ENCODE data around the gene NEB. TPM values are rescaled to one million over a fixed set of nuclear protein-coding genes. Genes with fewer than 3 reads are reported as not detected.

Gene NEB
- total RNA-seq, 2 experiments from 2014 or later = 0.05 to 0.14 TPM

DNA sequence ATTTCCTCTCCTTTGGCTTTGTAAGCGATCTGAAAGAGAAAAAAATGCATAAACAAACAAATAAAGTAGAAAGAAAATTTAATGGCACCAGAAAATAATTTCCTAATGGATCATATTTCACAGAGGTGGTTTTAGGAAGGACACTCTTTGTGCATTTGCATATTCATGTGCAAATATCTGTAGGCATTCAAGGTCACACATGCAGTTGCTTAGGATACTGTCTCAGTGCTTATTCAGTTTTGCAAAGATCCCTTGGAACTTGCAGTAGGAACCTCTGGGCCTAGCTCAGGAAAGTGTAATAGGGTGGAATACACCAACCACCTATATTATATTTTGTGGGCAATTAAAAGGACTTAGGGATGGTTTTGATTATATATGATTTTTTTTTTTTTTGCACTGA, 54.3 kb downstream of the NEB start:
- Mint-ChIP-seq H3K27me3 (no peaks in the 10 kb centered on the region), H3K4me1 (ENCODE audit: low read depth) (no peaks in the 10 kb centered on the region)

DNA sequence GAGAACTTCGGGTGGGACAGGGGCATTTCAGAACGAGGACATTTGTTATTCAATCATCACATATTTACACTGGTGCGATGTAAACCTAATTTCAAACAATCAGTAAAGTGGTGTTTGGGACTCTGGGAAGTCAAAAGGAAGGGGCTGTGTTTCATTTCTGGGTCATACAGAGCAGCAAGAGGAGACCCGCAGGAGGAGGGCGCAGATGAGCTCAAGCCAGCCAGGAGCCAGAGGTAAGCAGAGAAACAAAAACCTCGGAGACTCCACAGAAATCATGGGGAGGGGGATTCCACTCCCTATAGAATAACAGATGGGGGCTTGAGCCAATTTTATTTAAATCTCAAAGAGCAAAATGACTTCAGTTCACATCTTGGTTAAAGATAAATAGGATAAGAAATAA, 55.4 kb downstream of the NEB start:
- H3K36me3 Mint-ChIP-seq = peaks cover 2% of the 10 kb centered on the region
- no peak for DNase-seq
- intact Hi-C loops (cut with micrococcal nuclease) = no loop called here
- H3K4me1 Mint-ChIP-seq (ENCODE audit: low read depth) = no peaks in the 10 kb centered on the region
- H3K9me3 Mint-ChIP-seq = no peaks in the 10 kb centered on the region
- no peak overlapping the region for H3K27ac Mint-ChIP-seq
- no peak overlapping the region for H3K4me3 Mint-ChIP-seq
- no peaks in the 10 kb centered on the region for H3K27me3 Mint-ChIP-seq
- ChIA-PET POLR2A (no interaction called here), CTCF (no interaction called here)

More for the DNA sequence above, 54.3 kb downstream of the NEB start:
- Mint-ChIP-seq H3K4me3 (no peak overlapping the region), H3K27ac (no peak overlapping the region), H3K9me3 (no peaks in the 10 kb centered on the region), H3K36me3 (peaks cover 2% of the 10 kb centered on the region)
- no peak for DNase-seq
- ChIA-PET POLR2A (no interaction called here), CTCF (no interaction called here)
- intact Hi-C loops (cut with micrococcal nuclease) = no loop called here

DNA sequence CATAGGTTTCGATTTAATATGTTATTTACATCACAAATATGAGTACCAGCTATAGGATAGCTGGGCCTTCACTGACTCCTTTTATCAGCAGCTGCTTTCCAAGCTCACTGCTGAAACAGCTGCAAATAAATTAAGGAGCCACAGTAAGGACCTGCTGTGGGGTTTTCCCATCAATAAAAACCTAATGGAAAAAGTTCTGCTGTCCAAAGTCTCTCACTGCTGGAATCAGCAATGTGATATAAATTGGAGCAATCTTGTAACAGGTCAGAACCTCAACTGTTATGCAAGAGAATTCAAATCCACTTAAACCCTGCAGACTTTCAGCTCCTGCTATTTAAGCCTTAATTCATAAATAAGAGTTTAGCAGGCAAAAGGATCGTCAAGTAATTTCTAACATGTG, 61.3 kb downstream of the NEB start:
- no peak overlapping the region for H3K27ac Mint-ChIP-seq
- H3K4me3 Mint-ChIP-seq = no peak overlapping the region
- H3K9me3 Mint-ChIP-seq = no peaks in the 10 kb centered on the region
- no peaks in the 10 kb centered on the region for H3K27me3 Mint-ChIP-seq
- CTCF ChIA-PET = no interaction called here
- peaks cover 12% of the 10 kb centered on the region for H3K4me1 Mint-ChIP-seq (ENCODE audit: low read depth)
- peaks cover 2% of the 10 kb centered on the region for H3K36me3 Mint-ChIP-seq
- intact Hi-C loops (cut with micrococcal nuclease) = no loop called here
- POLR2A ChIA-PET = no interaction called here
- DNase-seq = no peak

DNA sequence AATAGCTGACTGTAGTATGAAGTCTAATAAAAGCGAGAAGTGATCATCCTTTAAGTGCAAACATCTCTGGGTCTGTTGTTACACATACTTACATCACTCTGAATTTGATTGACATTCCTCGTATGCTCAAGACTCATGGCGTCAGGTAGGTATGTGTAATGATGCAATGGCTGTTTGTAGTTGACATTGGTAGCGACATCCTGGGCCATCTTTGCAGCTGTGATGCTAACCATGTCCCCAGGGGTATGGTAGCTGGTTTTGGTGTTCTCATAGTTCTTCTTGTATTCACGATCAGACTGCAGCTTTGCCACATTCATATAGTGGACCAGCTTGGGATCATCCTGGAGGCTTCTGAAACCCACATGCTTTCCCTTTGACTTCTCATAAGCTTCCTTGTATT, 62.0 kb downstream of the NEB start:
- POLR2A ChIA-PET = no interaction called here
- no peaks in the 10 kb centered on the region for H3K36me3 Mint-ChIP-seq
- intact Hi-C loops (cut with micrococcal nuclease) = no loop called here
- no peak overlapping the region for H3K4me3 Mint-ChIP-seq
- no peaks in the 10 kb centered on the region for H3K27me3 Mint-ChIP-seq
- CTCF ChIA-PET = no interaction called here
- peaks cover 12% of the 10 kb centered on the region for H3K4me1 Mint-ChIP-seq (ENCODE audit: low read depth)
- H3K9me3 Mint-ChIP-seq = no peaks in the 10 kb centered on the region
- DNase-seq = no peak
- H3K27ac Mint-ChIP-seq = no peak overlapping the region

DNA sequence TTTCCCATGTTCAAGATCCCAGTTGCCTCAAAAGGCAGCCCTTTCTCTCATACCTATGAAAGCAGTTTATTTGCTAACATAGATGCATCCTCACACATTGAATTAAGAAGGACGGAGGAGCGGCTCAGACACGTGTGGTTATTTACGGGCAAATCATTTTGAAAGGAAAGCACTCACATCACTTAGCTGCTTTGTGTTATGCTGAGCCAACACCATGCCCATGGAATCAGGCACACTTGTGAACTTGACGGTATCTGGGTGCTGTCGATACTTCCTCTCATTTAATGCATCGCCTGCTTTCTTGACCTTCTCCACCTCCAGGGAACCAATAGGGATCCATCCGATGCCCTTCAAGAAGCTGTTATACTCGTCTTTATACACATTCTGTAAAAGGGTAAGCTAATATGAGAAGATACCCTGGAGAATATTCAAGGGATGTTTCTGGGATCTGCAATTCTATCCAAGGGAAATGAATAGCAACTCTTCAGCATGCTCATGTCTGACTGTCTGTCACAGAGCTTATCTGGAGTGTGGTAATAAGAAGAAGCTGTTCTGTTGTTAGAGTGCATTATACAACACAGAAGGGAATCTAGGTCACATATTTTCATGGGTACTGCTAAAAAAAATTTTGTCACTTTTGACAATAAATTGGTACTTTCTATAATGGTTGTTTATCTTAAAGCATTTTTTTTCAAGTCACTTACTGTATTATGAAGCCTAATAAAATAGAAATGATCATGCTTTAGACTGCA, 63.3 kb downstream of the NEB start:
- Mint-ChIP-seq H3K27ac (no peak overlapping the region), H3K9me3 (no peaks in the 10 kb centered on the region), H3K36me3 (no peaks in the 10 kb centered on the region), H3K4me1 (ENCODE audit: low read depth) (peaks cover 12% of the 10 kb centered on the region), H3K4me3 (no peak overlapping the region), H3K27me3 (no peaks in the 10 kb centered on the region)
- no peak for DNase-seq
- ChIA-PET CTCF (no interaction called here), POLR2A (interaction anchor here (1.0 kb wide), 1 partner anchor 155 kb away, joined by 3 read pairs; no protein-coding TSS in a partner anchor)
- intact Hi-C loops (cut with micrococcal nuclease) = no loop called here

DNA sequence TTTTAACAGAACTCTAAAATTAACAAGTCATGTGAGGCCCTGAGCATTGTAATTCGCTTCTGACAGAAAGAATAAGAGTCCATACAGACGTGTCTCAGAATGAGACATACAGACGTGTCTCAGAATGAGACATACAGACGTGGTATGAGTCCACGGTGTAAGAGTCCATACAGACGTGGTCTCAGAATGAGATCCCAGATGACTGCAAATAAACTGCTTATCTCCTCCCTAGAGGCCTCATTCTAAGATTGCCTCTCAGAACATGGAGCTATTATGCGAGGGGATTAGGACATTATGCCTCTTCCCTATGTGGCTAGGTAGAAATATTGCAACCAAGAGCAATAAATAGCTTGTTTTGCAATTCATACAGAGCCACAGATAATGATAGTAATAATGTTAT, 63.9 kb downstream of the NEB start:
- ChIA-PET CTCF (interaction anchor here (0.9 kb wide), 1 partner anchor 355 kb away, joined by 4 read pairs; no protein-coding TSS in a partner anchor), POLR2A (interaction anchor here (1.0 kb wide), 1 partner anchor 155 kb away, joined by 3 read pairs; no protein-coding TSS in a partner anchor)
- no peak for DNase-seq
- Mint-ChIP-seq H3K4me1 (ENCODE audit: low read depth) (peaks cover 12% of the 10 kb centered on the region), H3K36me3 (no peaks in the 10 kb centered on the region), H3K27me3 (no peaks in the 10 kb centered on the region), H3K27ac (no peak overlapping the region), H3K9me3 (no peaks in the 10 kb centered on the region), H3K4me3 (no peak overlapping the region)
- intact Hi-C loops (cut with micrococcal nuclease) = no loop called here

DNA sequence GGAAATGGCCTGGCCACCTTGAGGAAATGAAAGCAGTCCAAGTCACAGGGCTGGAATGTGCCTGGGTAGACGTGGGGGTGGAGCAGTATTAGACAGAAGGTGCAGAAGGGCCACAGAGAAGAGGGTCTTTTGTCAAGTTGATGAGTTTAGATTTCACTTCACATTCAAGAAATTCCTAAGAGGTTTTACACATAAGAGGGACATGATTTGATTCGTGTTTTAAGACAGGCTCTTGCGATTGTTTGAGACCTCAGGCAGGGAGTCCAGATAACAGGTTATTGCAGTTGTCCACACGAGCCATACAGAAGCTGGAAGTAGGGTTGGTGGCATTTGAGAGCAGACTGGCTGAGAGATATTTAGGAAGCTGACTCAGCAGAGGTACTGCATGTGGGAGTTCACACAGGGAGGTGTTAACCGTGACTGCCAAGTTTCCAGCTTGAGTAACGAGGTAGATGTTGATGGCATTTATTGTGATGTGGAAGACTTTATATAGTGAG, 64.6 kb downstream of the NEB start:
- Mint-ChIP-seq H3K9me3 (no peaks in the 10 kb centered on the region), H3K36me3 (no peaks in the 10 kb centered on the region), H3K27me3 (no peaks in the 10 kb centered on the region), H3K4me3 (no peak overlapping the region), H3K4me1 (ENCODE audit: low read depth) (peaks cover 12% of the 10 kb centered on the region), H3K27ac (no peak overlapping the region)
- ChIA-PET POLR2A (no interaction called here), CTCF (interaction anchor here (0.9 kb wide), 1 partner anchor 356 kb away, joined by 4 read pairs; no protein-coding TSS in a partner anchor)
- peak; percentile 31 for DNase-seq
- intact Hi-C loops (cut with micrococcal nuclease) = loop anchor here (2.0 kb wide), 1 partner anchor 33 kb away; no protein-coding TSS in a partner anchor

DNA sequence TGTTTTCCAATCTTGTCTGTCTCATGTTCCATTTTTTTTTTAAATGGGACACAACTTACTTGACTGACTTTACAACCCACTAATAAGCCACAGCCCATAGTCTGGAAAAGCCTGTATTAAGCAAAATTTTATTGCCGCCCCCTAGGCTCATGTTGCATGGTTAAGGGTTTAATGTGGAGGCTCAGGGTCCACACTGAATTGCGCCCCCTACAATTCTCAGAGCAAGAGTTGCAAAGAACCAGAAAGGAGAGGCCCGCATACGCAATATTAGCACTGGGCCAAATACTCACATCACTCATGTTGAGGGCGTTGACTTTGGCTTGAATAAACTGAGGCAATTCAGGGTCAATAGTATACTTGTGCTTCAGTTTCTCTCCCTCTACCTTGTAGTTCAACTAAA, 65.5 kb downstream of the NEB start:
- ChIA-PET POLR2A (no interaction called here), CTCF (no interaction called here)
- DNase-seq = no peak
- H3K27me3 Mint-ChIP-seq = no peaks in the 10 kb centered on the region
- no peaks in the 10 kb centered on the region for H3K9me3 Mint-ChIP-seq
- H3K4me1 Mint-ChIP-seq (ENCODE audit: low read depth) = peaks cover 12% of the 10 kb centered on the region
- H3K4me3 Mint-ChIP-seq = no peak overlapping the region
- no peak overlapping the region for H3K27ac Mint-ChIP-seq
- H3K36me3 Mint-ChIP-seq = no peaks in the 10 kb centered on the region
- intact Hi-C loops (cut with micrococcal nuclease) = loop anchor here (2.0 kb wide), 1 partner anchor 32 kb away; no protein-coding TSS in a partner anchor

DNA sequence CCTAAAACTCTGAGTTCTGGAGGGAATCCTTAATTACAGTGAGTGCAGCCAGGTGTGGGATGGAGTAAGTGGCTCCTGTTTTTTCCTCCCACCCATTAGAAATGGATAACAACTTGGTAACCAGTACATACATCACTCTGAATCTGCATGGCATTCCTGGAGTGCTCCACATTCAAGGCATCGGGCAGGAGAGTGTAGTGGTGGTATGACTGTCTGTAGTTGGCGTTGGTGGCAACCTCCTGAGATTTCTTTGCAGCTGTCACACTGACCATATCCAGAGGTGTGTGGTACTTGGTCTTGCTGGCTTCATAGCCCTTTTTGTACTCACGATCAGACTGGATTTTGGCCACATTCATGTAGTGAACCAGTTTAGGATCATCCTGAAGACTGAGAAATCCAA, 68.3 kb downstream of the NEB start:
- CTCF ChIA-PET = no interaction called here
- Mint-ChIP-seq H3K4me3 (no peak overlapping the region), H3K9me3 (no peaks in the 10 kb centered on the region), H3K27me3 (no peaks in the 10 kb centered on the region), H3K4me1 (ENCODE audit: low read depth) (peaks cover 12% of the 10 kb centered on the region), H3K36me3 (no peaks in the 10 kb centered on the region), H3K27ac (no peak overlapping the region)
- POLR2A ChIA-PET = no interaction called here
- no peak for DNase-seq
- intact Hi-C loops (cut with micrococcal nuclease) = no loop called here

DNA sequence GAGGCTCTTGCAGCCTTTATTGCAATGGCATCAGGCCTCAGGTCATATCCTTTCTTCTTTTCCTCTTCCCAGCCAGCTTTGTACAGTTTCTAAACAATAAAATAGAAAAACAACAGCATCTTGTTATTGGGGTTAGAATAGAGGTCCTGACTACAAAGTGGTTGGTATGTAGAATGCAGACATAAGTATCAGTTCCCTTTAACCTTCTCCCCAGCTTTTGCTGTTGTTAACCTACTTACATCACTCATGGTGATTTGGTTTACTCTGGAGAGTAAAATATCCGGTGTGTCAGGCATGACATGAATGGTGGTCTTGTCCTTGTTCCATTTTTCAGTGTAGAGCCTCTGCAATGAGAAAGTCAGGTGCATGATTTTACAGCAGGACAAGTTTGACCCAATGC, 69.8 kb downstream of the NEB start:
- intact Hi-C loops (cut with micrococcal nuclease) = no loop called here
- H3K27me3 Mint-ChIP-seq = no peaks in the 10 kb centered on the region
- H3K4me3 Mint-ChIP-seq = no peak overlapping the region
- DNase-seq = no peak
- no peaks in the 10 kb centered on the region for H3K9me3 Mint-ChIP-seq
- POLR2A ChIA-PET = no interaction called here
- no peaks in the 10 kb centered on the region for H3K36me3 Mint-ChIP-seq
- no peak overlapping the region for H3K27ac Mint-ChIP-seq
- H3K4me1 Mint-ChIP-seq (ENCODE audit: low read depth) = peaks cover 4% of the 10 kb centered on the region
- CTCF ChIA-PET = no interaction called here

DNA sequence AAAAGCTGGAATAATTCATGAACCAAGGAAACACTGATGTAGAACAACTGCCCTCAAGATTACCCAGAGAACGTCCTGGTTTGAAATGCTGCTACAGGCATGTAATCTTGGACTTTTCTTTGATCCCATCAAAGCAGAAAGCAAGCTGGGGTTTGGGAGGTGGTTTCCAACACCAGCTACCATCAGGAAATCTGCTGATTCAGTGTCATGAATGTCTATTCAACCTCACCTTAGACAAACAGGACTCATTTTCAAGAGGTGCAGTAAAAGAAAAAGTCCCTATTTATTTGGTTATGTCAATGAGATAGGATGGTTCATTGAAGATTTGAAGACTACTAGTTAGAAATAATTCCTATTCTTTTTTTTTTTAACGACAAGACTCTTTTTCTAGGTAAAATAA, 72.7 kb downstream of the NEB start:
- no peaks in the 10 kb centered on the region for H3K27me3 Mint-ChIP-seq
- DNase-seq = no peak
- intact Hi-C loops (cut with micrococcal nuclease) = no loop called here
- H3K4me1 Mint-ChIP-seq (ENCODE audit: low read depth) = no peaks in the 10 kb centered on the region
- no peak overlapping the region for H3K27ac Mint-ChIP-seq
- H3K4me3 Mint-ChIP-seq = no peak overlapping the region
- POLR2A ChIA-PET = no interaction called here
- CTCF ChIA-PET = no interaction called here
- H3K36me3 Mint-ChIP-seq = no peaks in the 10 kb centered on the region
- no peaks in the 10 kb centered on the region for H3K9me3 Mint-ChIP-seq

DNA sequence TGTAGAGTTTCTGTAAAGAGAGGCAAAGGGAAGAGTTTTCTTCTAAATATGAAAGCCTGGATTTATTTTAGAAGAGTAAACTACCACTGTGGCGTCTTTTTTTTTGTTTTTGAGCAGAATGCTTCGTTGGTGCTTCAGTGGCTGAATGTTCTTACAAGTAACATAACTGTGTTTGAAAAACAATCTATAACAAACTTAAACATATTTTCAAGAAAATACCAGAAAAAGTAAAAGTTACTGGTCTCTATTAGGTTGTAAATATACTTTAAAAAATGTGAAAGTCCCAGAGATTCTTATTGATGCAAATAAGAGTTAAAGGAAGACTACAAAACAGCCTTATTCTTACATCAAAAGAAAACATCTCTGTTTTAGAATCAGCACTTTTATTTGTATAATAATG, 76.2 kb downstream of the NEB start:
- Mint-ChIP-seq H3K27ac (no peak overlapping the region), H3K9me3 (no peaks in the 10 kb centered on the region), H3K27me3 (no peaks in the 10 kb centered on the region), H3K4me3 (no peak overlapping the region), H3K36me3 (no peaks in the 10 kb centered on the region), H3K4me1 (ENCODE audit: low read depth) (no peaks in the 10 kb centered on the region)
- CTCF ChIA-PET = no interaction called here
- no peak for DNase-seq
- POLR2A ChIA-PET = no interaction called here
- intact Hi-C loops (cut with micrococcal nuclease) = no loop called here

DNA sequence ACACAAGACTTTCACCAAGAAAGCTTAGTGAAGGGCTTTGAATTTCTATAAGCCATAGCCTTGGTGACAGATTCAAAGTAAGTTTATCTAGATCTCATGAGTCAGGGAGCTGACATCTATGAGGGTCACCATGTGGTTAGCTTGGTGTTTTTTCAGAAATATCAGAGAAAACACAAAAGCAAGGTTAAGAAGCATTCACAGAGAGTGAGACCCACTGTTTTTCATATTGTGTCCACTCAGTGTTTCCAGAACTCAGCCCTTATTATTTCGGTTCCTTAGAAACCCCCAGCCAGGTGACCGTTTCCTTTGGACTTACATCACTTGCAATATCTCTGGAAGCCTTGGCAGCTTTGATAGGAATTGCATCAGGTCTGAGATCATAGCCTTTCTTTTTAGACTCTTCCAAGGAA, 76.6 kb downstream of the NEB start:
- ChIA-PET POLR2A (no interaction called here), CTCF (no interaction called here)
- Mint-ChIP-seq H3K4me3 (no peak overlapping the region), H3K4me1 (ENCODE audit: low read depth) (no peaks in the 10 kb centered on the region), H3K27ac (no peak overlapping the region), H3K36me3 (no peaks in the 10 kb centered on the region), H3K27me3 (no peaks in the 10 kb centered on the region), H3K9me3 (no peaks in the 10 kb centered on the region)
- DNase-seq = no peak
- intact Hi-C loops (cut with micrococcal nuclease) = no loop called here

Measured in activated CD4-positive, alpha-beta memory T cell treated with anti-CD3 and anti-CD28 coated beads for 36 hours (primary cell).